GM18511 (cell line): ENCODE measurements around the gene LAMC2.
"Not testable (repeated sequence)": the region's sequence is repeated elsewhere in the genome, so short reads cannot be mapped to it uniquely, and the experiment has no call there.

Experiments used
- ATAC-seq: cut with Tn5 transposase; IDR thresholded peaks from one replicate; pipeline ENCODE4 v1.9.1; 2021; ENCODE audit warnings: mild to moderate bottlenecking, moderate library complexity; ENCODE audit not compliant: unreplicated experiment

Gene LAMC2

GRCh38 chr1:183235503-183235902 lies 49.4 kb downstream of the LAMC2 start:
- ATAC-seq: no peak

GRCh38 chr1:183236158-183236725 lies 50.2 kb downstream of the LAMC2 start:
- no peak for ATAC-seq

- ATAC-seq: no peak
Measured at GRCh38 chr1:183237046-183237445, 51.0 kb downstream of the LAMC2 start.

GRCh38 chr1:183238071-183238470 lies 52.0 kb downstream of the LAMC2 start:
- no peak for ATAC-seq

- ATAC-seq: no peak
Measured at GRCh38 chr1:183239220-183239742, 53.2 kb downstream of the LAMC2 start.

GRCh38 chr1:183239793-183240525 lies 53.9 kb downstream of the LAMC2 start:
- no peak for ATAC-seq

GRCh38 chr1:183240526-183240825 lies 54.4 kb downstream of the LAMC2 start:
- no peak for ATAC-seq

GRCh38 chr1:183240853-183241252 lies 54.8 kb downstream of the LAMC2 start:
- ATAC-seq: not testable (repeated sequence)

- no peak for ATAC-seq
Measured at GRCh38 chr1:183241471-183241870, 55.4 kb downstream of the LAMC2 start.

- no peak for ATAC-seq
Measured at GRCh38 chr1:183242556-183242955, 56.5 kb downstream of the LAMC2 start.

GRCh38 chr1:183243161-183244050 lies 57.3 kb downstream of the LAMC2 start:
- no peak for ATAC-seq

- no peak for ATAC-seq
Measured at GRCh38 chr1:183244466-183244865, 58.4 kb downstream of the LAMC2 start.

GRCh38 chr1:183245357-183245756 lies 59.3 kb downstream of the LAMC2 start:
- ATAC-seq: no peak

- no peak for ATAC-seq
Measured at GRCh38 chr1:183246436-183246835, 60.4 kb downstream of the LAMC2 start.

- no peak for ATAC-seq
Measured at GRCh38 chr1:183247066-183247465, 61.0 kb downstream of the LAMC2 start.

- ATAC-seq: no peak
Measured at GRCh38 chr1:183247484-183247883, 61.4 kb downstream of the LAMC2 start.

- ATAC-seq: no peak
Measured at GRCh38 chr1:183247931-183248330, 61.9 kb downstream of the LAMC2 start.

- no peak for ATAC-seq
Measured at GRCh38 chr1:183248989-183249691, 63.1 kb downstream of the LAMC2 start.

GRCh38 chr1:183249941-183250452 lies 63.9 kb downstream of the LAMC2 start:
- ATAC-seq: no peak

GRCh38 chr1:183251101-183251958 lies 65.3 kb downstream of the LAMC2 start:
- no peak for ATAC-seq
